ENCODE data around the gene JUN.

The JUN gene

GRCh38 chr1:58762806-58763205, 21.0 kb downstream of the JUN start:
- Histone ChIP-seq H3K36me3 (ENCODE audit: control insufficient read depth, insufficient read depth, low read length) (no peaks in the 10 kb centered on the region), H3K27me3 (replicated peaks; ENCODE audit: control insufficient read depth, insufficient read depth, low read length) (no peaks in the 10 kb centered on the region), H3K4me3 (replicated peaks; ENCODE audit: low read depth, low read length) (no peak overlapping the region)
- no peak for DNase-seq (ENCODE audit: extremely low read depth, insufficient read length)
- TF ChIP-seq CTCF (IDR thresholded peaks at IDR 0.05; ENCODE audit: insufficient read depth, low read length, poor library complexity, severe bottlenecking) = no peak

DNA sequence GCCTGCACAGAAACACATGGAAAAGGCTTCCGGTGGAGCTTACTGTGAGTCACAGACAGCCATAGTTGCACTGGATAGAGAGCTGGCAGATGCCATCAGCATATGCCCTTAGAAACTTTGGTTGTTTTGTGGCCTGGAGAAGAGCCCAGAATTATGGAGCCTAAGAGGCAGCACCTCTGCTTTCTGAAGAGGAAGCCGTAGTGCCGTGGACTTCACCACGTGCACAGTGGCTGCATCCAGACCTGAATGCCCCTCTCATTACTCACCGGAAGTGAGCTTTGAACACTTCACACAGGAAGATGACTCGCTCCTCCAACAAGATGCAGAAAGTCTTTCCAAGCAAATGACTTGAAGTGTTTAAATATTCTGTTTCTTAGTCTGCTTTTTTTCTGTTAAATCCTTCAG, 28.4 kb downstream of the JUN start:
- Histone ChIP-seq H3K4me3 (replicated peaks; ENCODE audit: low read depth, low read length) (no peak overlapping the region), H3K36me3 (ENCODE audit: control insufficient read depth, insufficient read depth, low read length) (no peaks in the 10 kb centered on the region), H3K27me3 (replicated peaks; ENCODE audit: control insufficient read depth, insufficient read depth, low read length) (no peaks in the 10 kb centered on the region)
- no peak for TF ChIP-seq CTCF (IDR thresholded peaks at IDR 0.05; ENCODE audit: insufficient read depth, low read length, poor library complexity, severe bottlenecking)
- no peak for DNase-seq (ENCODE audit: extremely low read depth, insufficient read length)

DNA sequence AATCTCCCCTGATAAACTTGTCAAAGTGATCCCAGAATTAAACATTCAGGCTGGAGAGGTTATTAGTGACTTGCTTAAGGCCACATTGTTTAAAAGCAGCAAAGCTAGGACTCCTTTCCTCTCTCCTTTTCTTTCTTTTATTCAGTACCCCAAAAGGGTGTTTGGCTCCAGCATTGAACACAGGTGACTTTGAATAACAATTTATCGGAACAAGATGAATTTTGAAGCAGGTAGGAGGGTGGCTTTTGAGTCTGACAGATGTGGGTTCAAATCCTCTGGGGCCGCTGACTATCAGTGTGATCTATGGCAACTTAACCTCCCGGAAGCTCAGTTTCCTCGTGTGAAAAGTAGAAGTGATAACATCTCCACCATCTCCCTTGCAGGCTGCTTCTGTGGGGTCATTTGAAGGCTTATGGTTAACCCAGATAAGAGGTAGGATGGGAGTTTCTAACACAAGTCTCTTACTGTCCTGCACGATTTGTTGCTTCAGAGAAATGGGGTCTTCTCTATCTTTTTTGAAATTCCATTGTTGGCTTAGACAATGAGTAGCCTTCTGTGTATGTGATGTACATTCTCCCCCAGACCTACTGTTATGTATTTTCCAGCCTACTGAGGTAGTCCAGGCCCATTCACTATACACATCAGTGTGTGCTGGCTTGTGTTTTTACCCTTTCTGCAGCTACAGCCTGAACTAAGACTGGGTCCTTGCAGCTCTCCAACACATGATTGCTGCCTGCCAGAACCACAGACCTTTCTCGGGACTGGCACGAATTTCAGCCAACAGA, 29.0 kb downstream of the JUN start:
- no peak for TF ChIP-seq CTCF (IDR thresholded peaks at IDR 0.05; ENCODE audit: insufficient read depth, low read length, poor library complexity, severe bottlenecking)
- Histone ChIP-seq H3K36me3 (ENCODE audit: control insufficient read depth, insufficient read depth, low read length) (no peaks in the 10 kb centered on the region), H3K4me3 (replicated peaks; ENCODE audit: low read depth, low read length) (no peak overlapping the region), H3K27me3 (replicated peaks; ENCODE audit: control insufficient read depth, insufficient read depth, low read length) (no peaks in the 10 kb centered on the region)
- no peak for DNase-seq (ENCODE audit: extremely low read depth, insufficient read length)

DNA sequence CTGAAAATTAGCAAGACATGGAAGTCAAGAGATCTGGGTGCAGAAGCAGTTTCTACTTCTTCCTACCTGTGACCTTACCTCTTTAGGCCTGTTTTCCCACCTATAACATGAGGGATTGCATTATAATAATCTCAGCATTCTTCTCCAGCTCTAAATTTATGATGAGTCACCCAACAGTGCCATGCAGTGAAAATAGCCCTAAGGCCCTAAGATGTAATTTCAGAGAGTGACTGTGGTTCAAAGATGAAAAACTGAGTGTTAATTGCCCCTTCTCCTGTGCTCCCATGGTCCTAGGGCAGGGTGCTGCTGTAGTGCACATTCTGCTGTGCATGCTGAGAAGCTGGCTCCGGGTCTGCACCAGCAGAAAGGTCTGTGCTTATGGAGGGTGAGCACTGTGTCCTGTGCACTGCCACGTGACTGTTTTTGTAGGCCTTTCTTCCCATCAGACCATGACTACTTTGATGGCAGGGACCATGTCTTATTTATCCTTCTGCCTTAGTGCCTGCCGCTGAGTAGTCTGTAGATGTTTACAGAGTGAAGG, 29.7 kb downstream of the JUN start:
- no peaks in the 10 kb centered on the region for H3K36me3 ChIP-seq (ENCODE audit: control insufficient read depth, insufficient read depth, low read length)
- H3K4me3 ChIP-seq (replicated peaks; ENCODE audit: low read depth, low read length) = no peak overlapping the region
- TF ChIP-seq CTCF (IDR thresholded peaks at IDR 0.05; ENCODE audit: insufficient read depth, low read length, poor library complexity, severe bottlenecking) = no peak
- H3K27me3 ChIP-seq (replicated peaks; ENCODE audit: control insufficient read depth, insufficient read depth, low read length) = no peaks in the 10 kb centered on the region
- no peak for DNase-seq (ENCODE audit: extremely low read depth, insufficient read length)

GRCh38 chr1:58753431-58753866, 30.4 kb downstream of the JUN start:
- TF ChIP-seq CTCF (IDR thresholded peaks at IDR 0.05; ENCODE audit: insufficient read depth, low read length, poor library complexity, severe bottlenecking) = no peak
- no peak for DNase-seq (ENCODE audit: extremely low read depth, insufficient read length)
- Histone ChIP-seq H3K4me3 (replicated peaks; ENCODE audit: low read depth, low read length) (no peak overlapping the region), H3K36me3 (ENCODE audit: control insufficient read depth, insufficient read depth, low read length) (no peaks in the 10 kb centered on the region), H3K27me3 (replicated peaks; ENCODE audit: control insufficient read depth, insufficient read depth, low read length) (no peaks in the 10 kb centered on the region)

Measured in GM06990 (cell line).